Sigmoid colon (tissue), 7 donors: Measurements from ENCODE around the gene DNASE1L3. TPM values are rescaled to one million over a fixed set of nuclear protein-coding genes. Genes with fewer than 3 reads are reported as not detected.

Source experiments
- DNase-seq: peaks from one replicate; pipeline ENCODE4 v3.0.0-alpha.2; 2019
- H3K27ac ChIP-seq, 4 donors: fragments of 200-600 bp; sonication (generic); one replicate each; pipeline ENCODE4 v1.5.1; 2016 to 2019; ENCODE audit warnings: mild to moderate bottlenecking in 1 of 4
- H3K27me3 ChIP-seq, 3 donors: fragments of 200-600 bp; sonication (generic); one replicate each; pipeline ENCODE4 v1.5.1; 2019; ENCODE audit warnings: mild to moderate bottlenecking in 1 of 3
- H3K36me3 ChIP-seq, 4 donors: fragments of 200-600 bp; sonication (generic); one replicate each; pipeline ENCODE4 v1.5.1; 2016 to 2019
- H3K4me1 ChIP-seq, 4 donors: fragments of 200-600 bp; sonication (generic); one replicate each; pipeline ENCODE4 v1.5.1; 2017 to 2019
- H3K4me3 ChIP-seq, 4 donors: fragments of 200-600 bp; sonication (generic); one replicate each; pipeline ENCODE4 v1.5.1; 2017 to 2019; ENCODE audit warnings: mild to moderate bottlenecking in 2 of 4, moderate library complexity in 1 of 4
- H3K9me3 ChIP-seq, 4 donors: fragments of 200-600 bp in 3 of 4; sonication (generic) in 3 of 4; one replicate each; pipeline versions ENCODE4 v1.5.1 to v1.6.1; 2013 to 2019
- EP300 ChIP-seq, 4 donors: sonication (generic); formaldehyde crosslinking; IDR thresholded peaks; one replicate each; pipeline ENCODE4 v1.6.1; 2017; ENCODE audit warnings: antibody characterized with exemption in 4 of 4
- POLR2A ChIP-seq, 2 donors: fragments of 450-650 bp; IDR thresholded peaks; one replicate each; pipeline ENCODE4 v1.6.1; 2016; ENCODE audit warnings: antibody characterized with exemption in 2 of 2, mild to moderate bottlenecking in 2 of 2, moderate library complexity in 2 of 2
- POLR2AphosphoS5 ChIP-seq, 4 donors: sonication (generic); formaldehyde crosslinking; IDR thresholded peaks; one replicate each; pipeline ENCODE4 v1.6.1; 2017; ENCODE audit warnings: antibody characterized with exemption in 4 of 4
- WGBS, 2 donors: extraction: QIAGEN DNeasy Blood & Tissue Kit; methylation state at CpG; one replicate each; pipeline ENCODE4 v1.1.7; 2013; 5-methylcytosine and 5-hydroxymethylcytosine counted together
- intact Hi-C: fragments of 100-400 bp; cut with DNase I; formaldehyde crosslinking; loops from one replicate; pipeline ENCODE4 v1.15.1; 2023
- polyA plus RNA-seq, 3 donors: library from polyadenylated mRNA; stranded (reverse); fragments of 200-250 nt; gene quantifications; one replicate each; pipeline ENCODE4 v1.2.3, GENCODE V29; 2013
- total RNA-seq, 4 donors: library from RNA; depleted of rRNA; stranded (reverse); fragments of >200 nt; gene quantifications; one replicate each; pipeline ENCODE4 v1.1.0, GENCODE V29; 2016
- TF ChIP-seq, protein P1 (sequence below), 4 experiments: fragments of 450-650 bp in 3 of 4; fragments of 200-600 bp in 1 of 4; IDR thresholded peaks; one replicate each; pipeline ENCODE4 v1.5.1; 2016 to 2019; ENCODE audit warnings: antibody characterized with exemption in 4 of 4, mild to moderate bottlenecking in 3 of 4, moderate library complexity in 2 of 4
- donor health status: healthy with polysubstance abuse.
- donor health status: Bipolar disorder and iron deficiency.
- donor health status: healthy.

Gene DNASE1L3
- total and polyA plus RNA-seq, 7 donors = 0.27 to 69.8 (median 4.9) TPM; not detected in 1

DNA sequence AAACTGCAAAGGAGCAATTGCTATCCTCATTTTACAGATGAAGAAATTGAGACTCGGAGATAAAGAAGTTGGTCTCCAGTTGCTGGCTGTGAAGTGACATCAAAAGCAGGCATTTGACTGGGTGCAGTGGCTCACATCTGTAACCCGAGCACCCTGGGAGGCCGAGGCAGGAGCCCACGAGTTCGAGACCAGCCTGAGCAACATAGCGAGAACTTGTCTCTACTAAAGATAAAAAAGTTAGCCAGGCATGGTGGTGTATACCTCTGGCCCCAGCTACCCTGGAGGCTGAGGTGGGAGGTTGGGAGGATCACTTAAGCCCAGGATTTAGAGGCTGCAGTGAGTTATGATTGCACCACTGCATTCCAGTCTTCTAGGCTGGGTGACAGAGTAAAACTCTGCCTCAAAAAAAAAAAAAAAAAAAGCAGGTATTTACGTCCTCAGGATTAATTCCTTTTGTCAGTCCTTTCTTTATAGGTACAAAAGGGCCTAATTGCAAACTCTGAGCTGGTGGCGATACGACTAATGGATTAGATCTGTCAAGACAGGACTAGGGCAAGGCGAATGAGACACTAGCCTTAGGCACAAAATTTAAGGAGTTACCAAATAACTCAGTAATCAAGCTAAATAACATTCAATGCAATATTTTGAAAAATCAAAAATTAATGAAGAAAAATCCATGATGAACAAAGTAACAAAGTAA lies 5.9 kb upstream of the DNASE1L3 start:
- H3K4me3 ChIP-seq = no peak overlapping the region
- H3K4me1 ChIP-seq = peaks cover 0 to 11% (median 7%) of the 10 kb centered on the region in 4 donors
- no peaks in the 10 kb centered on the region for H3K36me3 ChIP-seq
- no peaks in the 10 kb centered on the region for H3K9me3 ChIP-seq
- DNase-seq = no peak
- H3K27ac ChIP-seq = no peak overlapping the region
- TF ChIP-seq POLR2AphosphoS5 (IDR thresholded peaks at IDR 0.05) = no peak
- WGBS, 2 donors = 83 to 88% methylated on average over 10 of the region's 10 CpGs
- no peaks in the 10 kb centered on the region for H3K27me3 ChIP-seq
- intact Hi-C loops = loop anchor here (5.0 kb wide), 1 partner anchor 39 kb away; no protein-coding TSS in a partner anchor

DNA sequence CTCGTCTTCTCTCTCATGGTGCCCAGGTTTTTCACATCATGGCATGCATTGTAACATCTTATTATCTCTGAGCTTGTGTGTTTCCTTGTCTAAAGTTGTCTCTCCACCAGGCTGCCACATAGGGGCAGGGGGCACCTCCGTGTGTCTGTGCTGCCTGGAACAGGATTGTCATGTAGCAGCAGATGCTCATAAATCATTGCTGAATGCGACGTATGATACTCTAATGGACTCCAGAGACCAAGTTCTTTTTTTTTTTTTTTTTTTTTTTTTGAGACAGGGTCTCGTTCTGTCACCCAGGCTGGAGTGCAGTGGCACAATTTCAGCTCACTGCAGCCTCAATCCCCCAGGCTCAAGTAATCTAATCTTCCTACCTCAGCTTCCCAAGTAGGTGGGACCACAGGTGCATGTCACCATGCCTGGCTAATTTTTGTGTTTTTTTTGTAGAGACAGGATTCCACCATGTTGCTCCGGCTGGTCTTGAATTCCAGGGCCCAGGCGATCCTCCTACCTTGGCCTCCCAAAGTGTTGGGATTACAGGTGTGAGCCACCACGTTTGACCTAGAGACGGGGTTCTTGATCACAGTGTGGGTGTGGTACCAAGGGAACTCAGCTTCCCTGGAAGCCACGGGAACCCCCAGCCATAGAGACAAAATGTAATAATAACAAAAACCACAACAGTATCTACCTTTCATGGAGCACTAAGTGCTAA lies 4.7 kb upstream of the DNASE1L3 start:
- intact Hi-C loops = loop anchor here (5.0 kb wide), 1 partner anchor 38 kb away; no protein-coding TSS in a partner anchor
- H3K9me3 ChIP-seq = no peaks in the 10 kb centered on the region
- TF ChIP-seq POLR2AphosphoS5 (IDR thresholded peaks at IDR 0.05) (no peak), POLR2A (IDR thresholded peaks at IDR 0.05) (no peak), EP300 (IDR thresholded peaks at IDR 0.05) (no peak)
- TF ChIP-seq, protein P1, sequence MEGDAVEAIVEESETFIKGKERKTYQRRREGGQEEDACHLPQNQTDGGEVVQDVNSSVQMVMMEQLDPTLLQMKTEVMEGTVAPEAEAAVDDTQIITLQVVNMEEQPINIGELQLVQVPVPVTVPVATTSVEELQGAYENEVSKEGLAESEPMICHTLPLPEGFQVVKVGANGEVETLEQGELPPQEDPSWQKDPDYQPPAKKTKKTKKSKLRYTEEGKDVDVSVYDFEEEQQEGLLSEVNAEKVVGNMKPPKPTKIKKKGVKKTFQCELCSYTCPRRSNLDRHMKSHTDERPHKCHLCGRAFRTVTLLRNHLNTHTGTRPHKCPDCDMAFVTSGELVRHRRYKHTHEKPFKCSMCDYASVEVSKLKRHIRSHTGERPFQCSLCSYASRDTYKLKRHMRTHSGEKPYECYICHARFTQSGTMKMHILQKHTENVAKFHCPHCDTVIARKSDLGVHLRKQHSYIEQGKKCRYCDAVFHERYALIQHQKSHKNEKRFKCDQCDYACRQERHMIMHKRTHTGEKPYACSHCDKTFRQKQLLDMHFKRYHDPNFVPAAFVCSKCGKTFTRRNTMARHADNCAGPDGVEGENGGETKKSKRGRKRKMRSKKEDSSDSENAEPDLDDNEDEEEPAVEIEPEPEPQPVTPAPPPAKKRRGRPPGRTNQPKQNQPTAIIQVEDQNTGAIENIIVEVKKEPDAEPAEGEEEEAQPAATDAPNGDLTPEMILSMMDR (IDR thresholded peaks at IDR 0.05) = no peak

DNA sequence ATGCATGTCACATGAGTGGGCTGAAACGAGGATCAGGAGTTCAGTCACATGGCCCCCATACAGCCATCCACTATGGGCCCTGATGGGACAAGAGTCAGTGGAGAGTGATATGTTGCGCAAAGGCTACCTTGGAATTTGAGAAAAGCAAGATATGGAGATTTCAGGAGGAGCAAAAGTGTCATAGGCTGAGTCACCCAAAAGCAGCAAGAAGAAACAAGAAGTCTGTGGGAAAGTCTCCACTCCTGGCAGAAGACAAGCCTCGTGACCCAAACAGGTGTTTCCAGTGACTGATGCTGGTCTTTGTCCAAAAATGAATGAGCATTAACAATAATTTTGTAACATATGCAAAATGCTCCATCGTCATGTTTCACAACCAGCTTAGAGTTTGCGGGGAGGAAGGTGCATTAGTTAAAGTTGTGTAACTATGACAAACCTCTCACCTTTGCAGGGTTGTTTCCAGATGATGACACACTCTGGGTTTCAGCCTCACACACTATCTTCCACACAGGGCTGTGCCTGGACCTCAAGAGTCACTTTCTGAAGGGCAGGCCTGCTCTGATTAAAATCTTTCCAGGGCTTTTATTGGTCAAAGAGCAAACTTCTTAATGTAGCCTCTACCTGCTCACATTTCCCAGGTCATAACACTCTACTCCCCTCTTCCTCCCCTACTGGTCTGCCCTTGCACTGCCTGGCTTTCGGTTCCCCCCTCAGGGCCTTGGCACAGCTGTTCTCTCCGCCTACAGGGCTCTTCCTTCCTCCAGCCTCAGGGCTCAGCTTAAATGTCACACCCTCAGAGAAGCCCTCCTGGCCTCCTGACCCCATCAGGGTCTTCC lies 3.9 kb upstream of the DNASE1L3 start:
- Histone ChIP-seq H3K27me3 (no peaks in the 10 kb centered on the region), H3K36me3 (no peaks in the 10 kb centered on the region), H3K4me3 (no peak overlapping the region), H3K9me3 (no peaks in the 10 kb centered on the region), H3K27ac (no peak overlapping the region), H3K4me1 (peaks cover 0 to 11% (median 7%) of the 10 kb centered on the region in 4 donors)
- WGBS, 2 donors = 54 to 74% methylated on average over 7 of the region's 7 CpGs
- intact Hi-C loops = loop anchor here (5.0 kb wide), 1 partner anchor 37 kb away; no protein-coding TSS in a partner anchor
- TF ChIP-seq POLR2AphosphoS5 (IDR thresholded peaks at IDR 0.05) = no peak
- TF ChIP-seq, protein P1 (IDR thresholded peaks at IDR 0.05) = no peak
- no peak for DNase-seq

More for the DNA sequence above, 4.7 kb upstream of the DNASE1L3 start:
- Histone ChIP-seq H3K36me3 (no peaks in the 10 kb centered on the region), H3K27me3 (no peaks in the 10 kb centered on the region), H3K4me1 (peaks cover 0 to 11% (median 7%) of the 10 kb centered on the region in 4 donors), H3K27ac (no peak overlapping the region), H3K4me3 (no peak overlapping the region)
- DNase-seq = no peak
- WGBS, 2 donors = 74 to 77% methylated on average over 10 of the region's 10 CpGs

DNA sequence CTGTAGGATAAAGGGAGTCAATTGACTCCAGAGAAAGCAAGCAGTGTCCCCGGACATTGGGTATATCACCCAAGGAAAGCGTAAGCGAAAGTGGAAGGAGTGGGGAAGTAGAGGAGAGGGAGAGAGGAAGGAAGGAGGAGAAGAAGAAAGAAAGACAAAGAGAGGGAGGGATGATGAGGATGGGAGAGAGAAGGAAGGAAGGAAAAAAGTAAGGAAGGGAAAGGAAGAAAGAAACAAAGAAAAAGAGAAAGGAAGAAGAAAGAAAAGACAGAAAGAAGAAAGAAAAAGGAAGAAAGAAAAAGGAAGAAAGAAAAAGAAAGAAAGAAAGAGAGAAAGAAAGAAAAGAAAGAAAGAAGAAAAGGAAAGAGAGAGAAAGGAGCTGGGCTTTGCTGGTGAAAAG lies 839 bp downstream of the DNASE1L3 start:
- Histone ChIP-seq H3K9me3 (no peaks in the 10 kb centered on the region), H3K27me3 (no peaks in the 10 kb centered on the region), H3K4me1 (no peaks in the 10 kb centered on the region), H3K27ac (no peak overlapping the region), H3K36me3 (no peaks in the 10 kb centered on the region), H3K4me3 (no peak overlapping the region)
- no peak for DNase-seq
- intact Hi-C loops = no loop called here
- TF ChIP-seq, protein P1 (IDR thresholded peaks at IDR 0.05) = no peak
- TF ChIP-seq POLR2A (IDR thresholded peaks at IDR 0.05) (no peak), POLR2AphosphoS5 (IDR thresholded peaks at IDR 0.05) (no peak), EP300 (IDR thresholded peaks at IDR 0.05) (no peak)
- 71 to 92% methylated on average over 3 of the region's 3 CpGs for WGBS, 2 donors

DNA sequence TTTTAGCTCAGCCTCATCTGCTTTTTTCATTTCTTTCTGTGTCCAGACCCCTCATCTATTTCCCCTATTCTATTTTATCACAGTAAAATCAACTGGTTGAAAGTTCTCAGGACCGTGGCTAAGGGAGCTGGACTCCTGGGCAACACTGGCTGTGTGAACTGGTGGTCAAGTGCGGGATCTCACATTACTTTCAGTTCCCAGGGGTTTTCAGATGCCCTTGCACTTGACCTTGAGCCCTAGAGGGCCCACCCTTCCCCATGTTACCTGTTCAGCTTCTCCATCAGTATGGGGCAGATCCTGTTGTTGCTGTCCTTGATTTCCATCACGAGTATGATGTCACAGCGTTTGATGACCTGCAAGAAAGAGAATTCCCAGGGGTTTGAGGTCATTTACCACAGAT lies 2.8 kb downstream of the DNASE1L3 start:
- Histone ChIP-seq H3K4me3 (no peak overlapping the region), H3K9me3 (no peaks in the 10 kb centered on the region), H3K27ac (no peak overlapping the region), H3K4me1 (no peaks in the 10 kb centered on the region), H3K36me3 (no peaks in the 10 kb centered on the region), H3K27me3 (no peaks in the 10 kb centered on the region)
- DNase-seq = no peak
- intact Hi-C loops = no loop called here
- 88% methylated on average over 4 of the region's 4 CpGs for WGBS, 2 donors
- TF ChIP-seq, protein P1 (IDR thresholded peaks at IDR 0.05) = no peak
- no peak for TF ChIP-seq EP300 (IDR thresholded peaks at IDR 0.05)
- TF ChIP-seq POLR2A (IDR thresholded peaks at IDR 0.05) = no peak
- no peak for TF ChIP-seq POLR2AphosphoS5 (IDR thresholded peaks at IDR 0.05)
